Measurements from ENCODE around the gene AGAP3.

Gene AGAP3

GRCh38 chr7:151175793-151176311 lies 89.6 kb downstream of the AGAP3 start:
- Histone ChIP-seq H3K36me3 (ENCODE audit: insufficient read depth, insufficient read length, low read length) (no peaks in the 10 kb centered on the region), H3K4me3 (ENCODE audit: insufficient read length, low read depth) (no peak overlapping the region), H3K9ac (ENCODE audit: insufficient read length, low read depth) (no peak overlapping the region), H3K9me3 (ENCODE audit: insufficient read depth, low read length) (peaks cover 36% of the 10 kb centered on the region; the same call in 1 of the 2 replicates), H3K4me1 (ENCODE audit: insufficient read depth, insufficient read length) (peaks cover 4% of the 10 kb centered on the region), H3K27me3 (ENCODE audit: insufficient read depth, insufficient read length) (peaks cover 8% of the 10 kb centered on the region)
- DNase-seq (ENCODE audit: low read depth, low spot score) = no peak
- TF ChIP-seq YY1 (IDR thresholded peaks at IDR 0.05; ENCODE audit: insufficient read depth, insufficient read length) (no peak), SUZ12 (IDR thresholded peaks at IDR 0.05; ENCODE audit: extremely low read depth, insufficient read depth, insufficient read length) (no peak), ZNF274 (IDR thresholded peaks at IDR 0.05; ENCODE audit: low read depth, low read length) (no peak)

- TF ChIP-seq ZNF274 (IDR thresholded peaks at IDR 0.05; ENCODE audit: low read depth, low read length) = no peak
- no peak for TF ChIP-seq YY1 (IDR thresholded peaks at IDR 0.05; ENCODE audit: insufficient read depth, insufficient read length)
- no peak for TF ChIP-seq SUZ12 (IDR thresholded peaks at IDR 0.05; ENCODE audit: extremely low read depth, insufficient read depth, insufficient read length)
- Histone ChIP-seq H3K4me3 (ENCODE audit: insufficient read length, low read depth) (no peak overlapping the region), H3K9ac (ENCODE audit: insufficient read length, low read depth) (no peak overlapping the region), H3K36me3 (ENCODE audit: insufficient read depth, insufficient read length, low read length) (no peaks in the 10 kb centered on the region), H3K27me3 (ENCODE audit: insufficient read depth, insufficient read length) (peaks cover 8% of the 10 kb centered on the region), H3K4me1 (ENCODE audit: insufficient read depth, insufficient read length) (peaks cover 4% of the 10 kb centered on the region), H3K9me3 (ENCODE audit: insufficient read depth, low read length) (peaks cover 36% of the 10 kb centered on the region; the same call in 1 of the 2 replicates)
- no peak for DNase-seq (ENCODE audit: low read depth, low spot score)
Measured at GRCh38 chr7:151176401-151176800, 90.1 kb downstream of the AGAP3 start.

- Histone ChIP-seq H3K36me3 (ENCODE audit: insufficient read depth, insufficient read length, low read length) (no peaks in the 10 kb centered on the region), H3K9me3 (ENCODE audit: insufficient read depth, low read length) (peaks cover 30% of the 10 kb centered on the region; the same call in 1 of the 2 replicates), H3K4me3 (ENCODE audit: insufficient read length, low read depth) (no peak overlapping the region), H3K4me1 (ENCODE audit: insufficient read depth, insufficient read length) (peaks cover 4% of the 10 kb centered on the region), H3K9ac (ENCODE audit: insufficient read length, low read depth) (no peak overlapping the region), H3K27me3 (ENCODE audit: insufficient read depth, insufficient read length) (peaks cover 8% of the 10 kb centered on the region)
- TF ChIP-seq YY1 (IDR thresholded peaks at IDR 0.05; ENCODE audit: insufficient read depth, insufficient read length) (no peak), ZNF274 (IDR thresholded peaks at IDR 0.05; ENCODE audit: low read depth, low read length) (no peak), SUZ12 (IDR thresholded peaks at IDR 0.05; ENCODE audit: extremely low read depth, insufficient read depth, insufficient read length) (no peak)
- no peak for DNase-seq (ENCODE audit: low read depth, low spot score)
Measured at GRCh38 chr7:151177310-151177709, 91.0 kb downstream of the AGAP3 start.

GRCh38 chr7:151178236-151178635 lies 92.0 kb downstream of the AGAP3 start:
- no peak for DNase-seq (ENCODE audit: low read depth, low spot score)
- Histone ChIP-seq H3K4me1 (ENCODE audit: insufficient read depth, insufficient read length) (peaks cover 4% of the 10 kb centered on the region), H3K36me3 (ENCODE audit: insufficient read depth, insufficient read length, low read length) (no peaks in the 10 kb centered on the region), H3K4me3 (ENCODE audit: insufficient read length, low read depth) (no peak overlapping the region), H3K9ac (ENCODE audit: insufficient read length, low read depth) (no peak overlapping the region), H3K9me3 (ENCODE audit: insufficient read depth, low read length) (peaks cover 21% of the 10 kb centered on the region; the same call in 1 of the 2 replicates), H3K27me3 (ENCODE audit: insufficient read depth, insufficient read length) (peaks cover 4% of the 10 kb centered on the region)
- TF ChIP-seq SUZ12 (IDR thresholded peaks at IDR 0.05; ENCODE audit: extremely low read depth, insufficient read depth, insufficient read length) = no peak
- TF ChIP-seq YY1 (IDR thresholded peaks at IDR 0.05; ENCODE audit: insufficient read depth, insufficient read length) = no peak
- TF ChIP-seq ZNF274 (IDR thresholded peaks at IDR 0.05; ENCODE audit: low read depth, low read length) = no peak

GRCh38 chr7:151178831-151179230 lies 92.6 kb downstream of the AGAP3 start:
- Histone ChIP-seq H3K4me1 (ENCODE audit: insufficient read depth, insufficient read length) (peaks cover 4% of the 10 kb centered on the region), H3K9me3 (ENCODE audit: insufficient read depth, low read length) (peaks cover 15% of the 10 kb centered on the region; the same call in 1 of the 2 replicates), H3K36me3 (ENCODE audit: insufficient read depth, insufficient read length, low read length) (no peaks in the 10 kb centered on the region), H3K27me3 (ENCODE audit: insufficient read depth, insufficient read length) (peaks cover 4% of the 10 kb centered on the region), H3K9ac (ENCODE audit: insufficient read length, low read depth) (no peak overlapping the region), H3K4me3 (ENCODE audit: insufficient read length, low read depth) (no peak overlapping the region)
- DNase-seq (ENCODE audit: low read depth, low spot score) = no peak
- TF ChIP-seq SUZ12 (IDR thresholded peaks at IDR 0.05; ENCODE audit: extremely low read depth, insufficient read depth, insufficient read length) (no peak), ZNF274 (IDR thresholded peaks at IDR 0.05; ENCODE audit: low read depth, low read length) (no peak), YY1 (IDR thresholded peaks at IDR 0.05; ENCODE audit: insufficient read depth, insufficient read length) (no peak)

- Histone ChIP-seq H3K27me3 (ENCODE audit: insufficient read depth, insufficient read length) (peaks cover 4% of the 10 kb centered on the region), H3K9ac (ENCODE audit: insufficient read length, low read depth) (no peak overlapping the region), H3K9me3 (ENCODE audit: insufficient read depth, low read length) (peaks cover 9% of the 10 kb centered on the region; the same call in 1 of the 2 replicates), H3K36me3 (ENCODE audit: insufficient read depth, insufficient read length, low read length) (no peaks in the 10 kb centered on the region), H3K4me3 (ENCODE audit: insufficient read length, low read depth) (no peak overlapping the region), H3K4me1 (ENCODE audit: insufficient read depth, insufficient read length) (peaks cover 4% of the 10 kb centered on the region)
- TF ChIP-seq ZNF274 (IDR thresholded peaks at IDR 0.05; ENCODE audit: low read depth, low read length) (no peak), SUZ12 (IDR thresholded peaks at IDR 0.05; ENCODE audit: extremely low read depth, insufficient read depth, insufficient read length) (no peak), YY1 (IDR thresholded peaks at IDR 0.05; ENCODE audit: insufficient read depth, insufficient read length) (no peak)
- no peak for DNase-seq (ENCODE audit: low read depth, low spot score)
Measured at GRCh38 chr7:151179287-151179860, 93.1 kb downstream of the AGAP3 start.

- peaks cover 4% of the 10 kb centered on the region for H3K4me1 ChIP-seq (ENCODE audit: insufficient read depth, insufficient read length)
- DNase-seq (ENCODE audit: low read depth, low spot score) = no peak
- H3K27me3 ChIP-seq (ENCODE audit: insufficient read depth, insufficient read length) = peaks cover 4% of the 10 kb centered on the region
- peaks cover 4% of the 10 kb centered on the region; the same call in 1 of the 2 replicates for H3K9me3 ChIP-seq (ENCODE audit: insufficient read depth, low read length)
- TF ChIP-seq SUZ12 (IDR thresholded peaks at IDR 0.05; ENCODE audit: extremely low read depth, insufficient read depth, insufficient read length) (no peak), ZNF274 (IDR thresholded peaks at IDR 0.05; ENCODE audit: low read depth, low read length) (no peak), YY1 (IDR thresholded peaks at IDR 0.05; ENCODE audit: insufficient read depth, insufficient read length) (no peak)
- no peak overlapping the region for H3K4me3 ChIP-seq (ENCODE audit: insufficient read length, low read depth)
- no peaks in the 10 kb centered on the region for H3K36me3 ChIP-seq (ENCODE audit: insufficient read depth, insufficient read length, low read length)
- H3K9ac ChIP-seq (ENCODE audit: insufficient read length, low read depth) = no peak overlapping the region
Measured at GRCh38 chr7:151179946-151180345, 93.7 kb downstream of the AGAP3 start.
